ENCODE data around the gene FNIP1.

- TF ChIP-seq, protein P1, sequence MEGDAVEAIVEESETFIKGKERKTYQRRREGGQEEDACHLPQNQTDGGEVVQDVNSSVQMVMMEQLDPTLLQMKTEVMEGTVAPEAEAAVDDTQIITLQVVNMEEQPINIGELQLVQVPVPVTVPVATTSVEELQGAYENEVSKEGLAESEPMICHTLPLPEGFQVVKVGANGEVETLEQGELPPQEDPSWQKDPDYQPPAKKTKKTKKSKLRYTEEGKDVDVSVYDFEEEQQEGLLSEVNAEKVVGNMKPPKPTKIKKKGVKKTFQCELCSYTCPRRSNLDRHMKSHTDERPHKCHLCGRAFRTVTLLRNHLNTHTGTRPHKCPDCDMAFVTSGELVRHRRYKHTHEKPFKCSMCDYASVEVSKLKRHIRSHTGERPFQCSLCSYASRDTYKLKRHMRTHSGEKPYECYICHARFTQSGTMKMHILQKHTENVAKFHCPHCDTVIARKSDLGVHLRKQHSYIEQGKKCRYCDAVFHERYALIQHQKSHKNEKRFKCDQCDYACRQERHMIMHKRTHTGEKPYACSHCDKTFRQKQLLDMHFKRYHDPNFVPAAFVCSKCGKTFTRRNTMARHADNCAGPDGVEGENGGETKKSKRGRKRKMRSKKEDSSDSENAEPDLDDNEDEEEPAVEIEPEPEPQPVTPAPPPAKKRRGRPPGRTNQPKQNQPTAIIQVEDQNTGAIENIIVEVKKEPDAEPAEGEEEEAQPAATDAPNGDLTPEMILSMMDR (IDR thresholded peaks at IDR 0.05; ENCODE audit: borderline replicate concordance, extremely low read depth, low read length, poor library complexity, severe bottlenecking): no peak
- TF ChIP-seq EZH2 (IDR thresholded peaks at IDR 0.05; ENCODE audit: borderline replicate concordance, low read depth, low read length, severe bottlenecking): no peak
These were observed 51.1 kb downstream of the FNIP1 start for GRCh38 chr5:131745703-131746102.

Data from DND-41 (cell line).